ENCODE results near the gene ACTL8. TPM values are rescaled to one million over a fixed set of nuclear protein-coding genes. Genes with fewer than 3 reads are reported as not detected.

The ACTL8 gene
- polyA plus RNA-seq, 1 donor (not counting 4 experiments of a cell fraction or from before 2014, with no cell fraction given) = not detected

DNA sequence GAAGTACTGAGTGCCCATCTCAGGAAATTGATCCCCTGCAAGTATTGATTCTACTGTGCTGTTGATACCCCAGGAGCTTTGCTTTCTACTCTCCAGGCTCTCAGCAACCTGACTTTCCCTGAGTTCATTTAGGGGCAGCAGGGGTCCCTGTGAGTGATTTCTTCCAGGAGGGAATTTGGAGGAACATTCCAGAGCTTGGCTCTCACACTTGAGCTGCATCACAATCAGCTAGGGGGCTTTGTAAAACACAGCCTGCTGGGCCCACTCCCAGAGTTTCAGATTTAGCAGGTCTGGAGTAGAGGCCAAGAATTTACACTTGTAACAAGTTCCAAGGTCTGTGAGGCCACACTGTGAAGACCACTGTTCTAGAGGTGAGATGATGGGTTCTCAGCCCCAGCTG is 16.1 kb upstream of the ACTL8 start:
- Histone ChIP-seq H3K9me1 (ENCODE audit: control insufficient read depth, extremely low read depth, insufficient read depth, low read length) (no peaks in the 10 kb centered on the region), H3K27me3 (ENCODE audit: control insufficient read depth, extremely low read depth, insufficient read depth, low read length) (no peaks in the 10 kb centered on the region), H3K79me2 (ENCODE audit: control insufficient read depth, insufficient read depth, low read length) (no peaks in the 10 kb centered on the region), H3K4me1 (ENCODE audit: control insufficient read depth, extremely low read depth, insufficient read depth, low read length) (no peaks in the 10 kb centered on the region), H3K9me3 (ENCODE audit: control insufficient read depth, low read depth, low read length) (no peaks in the 10 kb centered on the region), H2AFZ (ENCODE audit: control insufficient read depth, low read length) (no peak overlapping the region), H3K4me3 (ENCODE audit: control insufficient read depth in 2 of 3, extremely low read depth in 1 of 3, insufficient read depth in 2 of 3, low read depth in 1 of 3, low read length in 3 of 3) (no peak overlapping the region), H4K20me1 (ENCODE audit: control insufficient read depth, extremely low read depth, insufficient read depth, low read length) (no peaks in the 10 kb centered on the region), H3K27ac (ENCODE audit: control insufficient read depth, insufficient read depth, low read length) (no peak overlapping the region), H3K36me3 (ENCODE audit: control insufficient read depth in 2 of 2, extremely low read depth in 1 of 2, insufficient read depth in 2 of 2, low read length in 2 of 2) (no peaks in the 10 kb centered on the region), H3K4me2 (ENCODE audit: control insufficient read depth, extremely low read depth, insufficient read depth, low read depth, low read length) (no peak overlapping the region), H3K9ac (ENCODE audit: control insufficient read depth, extremely low read depth, insufficient read depth, low read length) (no peak overlapping the region)
- dilution Hi-C loops (cut with MboI; ENCODE audit: extremely low pct_ligation_motif_present, low sequenced_read_pairs) = no loop called here
- no peak for FAIRE-seq
- TF ChIP-seq EZH2 (IDR thresholded peaks at IDR 0.05; ENCODE audit: low read length) = no peak
- TF ChIP-seq, protein P1, sequence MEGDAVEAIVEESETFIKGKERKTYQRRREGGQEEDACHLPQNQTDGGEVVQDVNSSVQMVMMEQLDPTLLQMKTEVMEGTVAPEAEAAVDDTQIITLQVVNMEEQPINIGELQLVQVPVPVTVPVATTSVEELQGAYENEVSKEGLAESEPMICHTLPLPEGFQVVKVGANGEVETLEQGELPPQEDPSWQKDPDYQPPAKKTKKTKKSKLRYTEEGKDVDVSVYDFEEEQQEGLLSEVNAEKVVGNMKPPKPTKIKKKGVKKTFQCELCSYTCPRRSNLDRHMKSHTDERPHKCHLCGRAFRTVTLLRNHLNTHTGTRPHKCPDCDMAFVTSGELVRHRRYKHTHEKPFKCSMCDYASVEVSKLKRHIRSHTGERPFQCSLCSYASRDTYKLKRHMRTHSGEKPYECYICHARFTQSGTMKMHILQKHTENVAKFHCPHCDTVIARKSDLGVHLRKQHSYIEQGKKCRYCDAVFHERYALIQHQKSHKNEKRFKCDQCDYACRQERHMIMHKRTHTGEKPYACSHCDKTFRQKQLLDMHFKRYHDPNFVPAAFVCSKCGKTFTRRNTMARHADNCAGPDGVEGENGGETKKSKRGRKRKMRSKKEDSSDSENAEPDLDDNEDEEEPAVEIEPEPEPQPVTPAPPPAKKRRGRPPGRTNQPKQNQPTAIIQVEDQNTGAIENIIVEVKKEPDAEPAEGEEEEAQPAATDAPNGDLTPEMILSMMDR (optimal IDR thresholded peaks at IDR 0.05 in 1 of 3, IDR thresholded peaks at IDR 0.05 in 1 of 3, conservative IDR thresholded peaks at IDR 0.05 in 1 of 3; ENCODE audit: extremely low read depth in 1 of 3, insufficient read depth in 2 of 3, low read length in 3 of 3) = no peak
- no peak for DNase-seq (ENCODE audit: low read depth, low spot score)

DNA sequence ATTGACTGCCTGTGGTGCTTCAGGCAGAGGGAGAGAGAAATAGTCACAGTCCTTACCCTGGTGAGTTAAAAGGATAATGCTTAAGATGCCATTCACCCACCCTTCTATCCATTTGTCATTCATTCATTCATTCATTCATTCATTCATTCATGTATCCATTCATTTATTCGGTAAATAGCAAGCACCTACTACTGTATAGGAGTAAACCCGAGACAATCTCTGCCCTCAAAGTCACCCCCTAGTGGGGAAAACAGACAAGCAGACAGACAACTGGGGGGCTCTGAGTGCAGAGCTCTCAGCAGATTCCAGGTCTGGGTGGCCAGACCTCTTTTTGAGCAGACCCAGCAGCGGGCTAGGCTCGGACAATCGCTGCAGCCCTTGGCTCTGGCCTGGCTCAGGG is 14.1 kb upstream of the ACTL8 start:
- Histone ChIP-seq H2AFZ (ENCODE audit: control insufficient read depth, low read length) (no peak overlapping the region), H3K4me3 (ENCODE audit: control insufficient read depth in 2 of 3, extremely low read depth in 1 of 3, insufficient read depth in 2 of 3, low read depth in 1 of 3, low read length in 3 of 3) (no peak overlapping the region), H3K79me2 (ENCODE audit: control insufficient read depth, insufficient read depth, low read length) (no peaks in the 10 kb centered on the region), H3K27me3 (ENCODE audit: control insufficient read depth, extremely low read depth, insufficient read depth, low read length) (no peaks in the 10 kb centered on the region), H3K9me1 (ENCODE audit: control insufficient read depth, extremely low read depth, insufficient read depth, low read length) (no peaks in the 10 kb centered on the region), H4K20me1 (ENCODE audit: control insufficient read depth, extremely low read depth, insufficient read depth, low read length) (no peaks in the 10 kb centered on the region), H3K4me1 (ENCODE audit: control insufficient read depth, extremely low read depth, insufficient read depth, low read length) (no peaks in the 10 kb centered on the region), H3K36me3 (ENCODE audit: control insufficient read depth in 2 of 2, extremely low read depth in 1 of 2, insufficient read depth in 2 of 2, low read length in 2 of 2) (no peaks in the 10 kb centered on the region), H3K27ac (ENCODE audit: control insufficient read depth, insufficient read depth, low read length) (no peak overlapping the region), H3K9ac (ENCODE audit: control insufficient read depth, extremely low read depth, insufficient read depth, low read length) (no peak overlapping the region), H3K4me2 (ENCODE audit: control insufficient read depth, extremely low read depth, insufficient read depth, low read depth, low read length) (no peak overlapping the region), H3K9me3 (ENCODE audit: control insufficient read depth, low read depth, low read length) (no peaks in the 10 kb centered on the region)
- DNase-seq (ENCODE audit: low read depth, low spot score) = no peak
- dilution Hi-C loops (cut with MboI; ENCODE audit: extremely low pct_ligation_motif_present, low sequenced_read_pairs) = no loop called here
- no peak for FAIRE-seq
- TF ChIP-seq, protein P1 (optimal IDR thresholded peaks at IDR 0.05 in 1 of 3, IDR thresholded peaks at IDR 0.05 in 1 of 3, conservative IDR thresholded peaks at IDR 0.05 in 1 of 3; ENCODE audit: extremely low read depth in 1 of 3, insufficient read depth in 2 of 3, low read length in 3 of 3) = no peak
- TF ChIP-seq EZH2 (IDR thresholded peaks at IDR 0.05; ENCODE audit: low read length) = no peak

Measured in keratinocyte (primary cell).